HG02981 (cell line): Measurements from ENCODE around the gene ZNF529.

Source experiments
- ATAC-seq: cut with Tn5 transposase; IDR thresholded peaks from one replicate; pipeline ENCODE4 v1.9.1; 2021; ENCODE audit warnings: mild to moderate bottlenecking, moderate library complexity; ENCODE audit not compliant: unreplicated experiment

ZNF529 gene

GRCh38 chr19:36514012-36514612, 59.0 kb downstream of the ZNF529 start:
- ATAC-seq, result no peak

DNA sequence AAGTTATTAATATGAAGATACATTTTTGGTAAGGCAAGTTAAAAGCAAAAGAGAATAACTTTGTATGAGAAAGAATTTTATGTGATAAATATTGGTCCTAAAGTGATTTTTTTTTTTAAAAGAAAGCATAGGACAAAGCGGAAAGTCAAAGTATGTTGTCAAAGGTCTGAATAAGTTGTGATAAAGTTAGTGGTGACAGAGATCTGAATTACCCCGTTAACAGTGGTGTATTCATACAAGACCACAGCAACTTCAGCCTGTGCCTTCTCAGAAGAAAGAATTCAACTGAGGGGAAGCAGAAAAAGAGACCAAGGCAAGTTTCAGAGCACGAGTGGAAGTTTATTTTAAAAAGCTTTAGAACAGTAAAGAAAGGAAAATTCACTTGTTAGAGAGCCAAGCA, 64.8 kb downstream of the ZNF529 start:
- no peak for ATAC-seq

DNA sequence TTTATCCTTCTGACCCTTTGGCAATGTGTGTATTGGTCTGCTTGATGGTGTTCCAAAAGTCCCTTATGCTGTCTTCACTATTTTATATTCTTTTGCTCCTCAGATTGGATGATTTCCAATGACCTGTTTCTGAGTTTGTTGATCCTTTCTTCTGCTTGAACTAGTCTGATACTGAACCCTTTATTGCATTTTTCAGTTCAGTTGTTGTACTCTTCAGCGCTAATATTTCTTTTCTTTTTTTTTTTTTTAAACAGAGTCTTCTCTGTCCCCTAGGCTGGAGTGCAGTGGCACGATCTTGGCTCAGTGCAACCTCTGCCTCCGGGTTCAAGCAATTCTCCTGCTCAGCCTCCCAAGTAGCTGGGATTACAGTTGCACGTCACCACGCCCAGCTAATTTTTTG, 71.1 kb downstream of the ZNF529 start:
- no peak for ATAC-seq

GRCh38 chr19:36497001-36497400, 76.1 kb downstream of the ZNF529 start:
- no peak for ATAC-seq
